H9 (cell line): ENCODE measurements around the gene MT1F. TPM values are rescaled to one million over a fixed set of nuclear protein-coding genes. Genes with fewer than 3 reads are reported as not detected.

ENCODE experiments used
- DNase-seq: peaks from one replicate; pipeline ENCODE4 v3.0.0-alpha.2; 2017
- H2AFZ ChIP-seq: one replicate; pipeline ENCODE4 v1.6.1; 2013; ENCODE audit warnings: mild to moderate bottlenecking, low read length, control low read depth, moderate library complexity
- H2AK5ac ChIP-seq: 2 replicates; pipeline ENCODE4 v1.6.1; 2013; ENCODE audit warnings: low read length, control low read depth, mixed read lengths; ENCODE audit not compliant: insufficient read length
- H2BK120ac ChIP-seq: one replicate; pipeline ENCODE4 v1.6.1; 2013; ENCODE audit warnings: low read depth, mild to moderate bottlenecking, low read length, control low read depth, inconsistent platforms; ENCODE audit not compliant: poor library complexity, severe bottlenecking
- H2BK12ac ChIP-seq: 2 replicates; pipeline ENCODE4 v1.6.1; 2013; ENCODE audit warnings: low read length, control low read depth, mixed read lengths, low read depth; ENCODE audit not compliant: insufficient read length
- H2BK15ac ChIP-seq: 2 replicates; pipeline ENCODE4 v1.6.1; 2013; ENCODE audit warnings: low read depth, low read length, control low read depth
- H2BK20ac ChIP-seq: one replicate; pipeline ENCODE4 v1.6.1; 2013; ENCODE audit warnings: low read depth, mild to moderate bottlenecking, low read length, control low read depth, inconsistent platforms; ENCODE audit not compliant: poor library complexity, severe bottlenecking
- H2BK5ac ChIP-seq: 2 replicates; pipeline ENCODE4 v1.6.1; 2013; ENCODE audit warnings: low read length, control low read depth, mixed read lengths; ENCODE audit not compliant: insufficient read length
- H3K14ac ChIP-seq: 2 replicates; pipeline ENCODE4 v1.6.1; 2013; ENCODE audit warnings: low read length, control low read depth; ENCODE audit not compliant: insufficient read depth
- H3K18ac ChIP-seq: 2 replicates; pipeline ENCODE4 v1.6.1; 2013; ENCODE audit warnings: low read depth, mild to moderate bottlenecking, mixed read lengths, low read length, control low read depth; ENCODE audit not compliant: insufficient read length
- H3K23ac ChIP-seq: 2 replicates; pipeline ENCODE4 v1.6.1; 2013; ENCODE audit warnings: low read length, control low read depth, mixed read lengths, low read depth; ENCODE audit not compliant: insufficient read length
- H3K23me2 ChIP-seq: 2 replicates; pipeline ENCODE4 v1.6.1; 2013; ENCODE audit warnings: low read depth, mild to moderate bottlenecking, mixed read lengths, low read length, control low read depth; ENCODE audit not compliant: insufficient read length, poor library complexity, severe bottlenecking
- H3K27ac ChIP-seq: 2 replicates; pipeline ENCODE4 v1.5.1; 2013; ENCODE audit warnings: low read length, control low read depth, mixed read lengths, low read depth; ENCODE audit not compliant: insufficient read length
- H3K27me3 ChIP-seq: 2 replicates; pipeline ENCODE4 v1.6.1; 2013; ENCODE audit warnings: low read length, control low read depth, inconsistent platforms; ENCODE audit not compliant: insufficient read depth
- H3K4ac ChIP-seq: 2 replicates; pipeline ENCODE4 v1.6.1; 2013; ENCODE audit warnings: low read depth, mild to moderate bottlenecking, control low read depth, inconsistent platforms, low read length, moderate library complexity
- H3K4me1 ChIP-seq: 2 replicates; pipeline ENCODE4 v1.6.1; 2013; ENCODE audit warnings: low read length, control low read depth, inconsistent platforms; ENCODE audit not compliant: insufficient read depth
- H3K4me2 ChIP-seq: 2 replicates; pipeline ENCODE4 v1.6.1; 2013; ENCODE audit warnings: low read length, control low read depth, mixed read lengths; ENCODE audit not compliant: insufficient read length, insufficient read depth
- H3K56ac ChIP-seq: 2 replicates; pipeline ENCODE4 v1.6.1; 2013; ENCODE audit warnings: low read depth, mild to moderate bottlenecking, mixed read lengths, low read length, control low read depth; ENCODE audit not compliant: insufficient read length
- H3K79me1 ChIP-seq: 2 replicates; pipeline ENCODE4 v1.6.1; 2013; ENCODE audit warnings: low read depth, mild to moderate bottlenecking, moderate library complexity, low read length, control low read depth, inconsistent platforms; ENCODE audit not compliant: insufficient read depth, poor library complexity, severe bottlenecking
- H3K79me2 ChIP-seq: 2 replicates; pipeline ENCODE4 v1.6.1; 2013; ENCODE audit warnings: low read length, control low read depth, inconsistent platforms; ENCODE audit not compliant: insufficient read depth
- H3K9ac ChIP-seq: 2 replicates; pipeline ENCODE4 v1.6.1; 2013; ENCODE audit warnings: low read length, control low read depth, mixed read lengths; ENCODE audit not compliant: insufficient read length; ENCODE audit errors: extremely low read depth
- H3K9me3 ChIP-seq: one replicate; pipeline ENCODE4 v1.6.1; 2013; ENCODE audit warnings: low read depth, low read length, inconsistent platforms; ENCODE audit not compliant: control insufficient read depth
- H3T11ph ChIP-seq: one replicate; pipeline ENCODE4 v1.6.1; 2013; ENCODE audit warnings: mild to moderate bottlenecking, low read length, control low read depth, inconsistent platforms
- H4K20me1 ChIP-seq: one replicate; pipeline ENCODE4 v1.6.1; 2013; ENCODE audit not compliant: control insufficient read depth, insufficient read length, insufficient read depth
- H4K5ac ChIP-seq: 2 replicates; pipeline ENCODE4 v1.6.1; 2013; ENCODE audit warnings: low read depth, mild to moderate bottlenecking, mixed read lengths, low read length, control low read depth; ENCODE audit not compliant: insufficient read length
- H4K8ac ChIP-seq: replicated peaks from 2 replicates; pipeline ENCODE4 v1.6.1; 2013; ENCODE audit warnings: low read length, control low read depth, mixed read lengths, low read depth; ENCODE audit not compliant: insufficient read length
- H4K91ac ChIP-seq: 2 replicates; pipeline ENCODE4 v1.6.1; 2013; ENCODE audit warnings: low read depth, mild to moderate bottlenecking, moderate library complexity, mixed read lengths, low read length, control low read depth; ENCODE audit not compliant: insufficient read length
- H3K27ac Mint-ChIP-seq, 3 experiments: 2 replicates in 2 of 3; 3 replicates in 1 of 3; pipeline ENCODE4 v1.8.0; 2020 to 2021; ENCODE audit warnings: mixed read lengths in 3 of 3, mild to moderate bottlenecking in 1 of 3, moderate library complexity in 1 of 3
- H3K27me3 Mint-ChIP-seq: 2 replicates; pipeline ENCODE4 v1.8.0; 2021; ENCODE audit warnings: low read depth, mild to moderate bottlenecking, moderate library complexity, mixed read lengths
- H3K36me3 Mint-ChIP-seq, 3 experiments: 2 replicates in 2 of 3; 3 replicates in 1 of 3; pipeline ENCODE4 v1.8.0; 2020 to 2021; ENCODE audit warnings: low read depth in 3 of 3, mixed read lengths in 3 of 3; ENCODE audit not compliant: insufficient read depth in 1 of 3
- H3K4me1 Mint-ChIP-seq, 2 experiments: 2 replicates each; pipeline ENCODE4 v1.8.0; 2020; ENCODE audit warnings: mixed read lengths in 2 of 2
- H3K4me3 Mint-ChIP-seq, 2 experiments: 2 replicates in 1 of 2; 3 replicates in 1 of 2; pipeline ENCODE4 v1.8.0; 2020 to 2021; ENCODE audit warnings: mild to moderate bottlenecking in 2 of 2, mixed read lengths in 2 of 2, moderate library complexity in 1 of 2
- H3K9me3 Mint-ChIP-seq, 2 experiments: 2 replicates in 1 of 2; 3 replicates in 1 of 2; pipeline ENCODE4 v1.8.0; 2020; ENCODE audit warnings: mild to moderate bottlenecking in 2 of 2, mixed read lengths in 2 of 2, moderate library complexity in 1 of 2
- CTCF ChIP-seq: fragments of 200-600 bp; sonication (generic); conservative IDR thresholded peaks from 3 replicates; pipeline ENCODE4 v1.8.0; 2021; ENCODE audit warnings: antibody characterized with exemption, mild to moderate bottlenecking
- WGBS: extraction: QIAGEN DNeasy Blood & Tissue Kit; methylation state at CpG from one replicate; pipeline ENCODE4 v1.1.7; 2013; ENCODE audit warnings: missing lambda C conversion rate, low lambda C conversion rate, mixed read lengths; ENCODE audit not compliant: insufficient read length; ENCODE audit errors: extremely low coverage; 5-methylcytosine and 5-hydroxymethylcytosine counted together
- total RNA-seq: library from RNA; stranded (reverse); gene quantifications from 2 replicates; pipeline ENCODE4 v1.2.1, GENCODE V29; 2021

Gene MT1F
- total RNA-seq, 1 experiment from 2014 or later = 26.1 TPM

- no peak within 1 kb of the TSS for H3T11ph ChIP-seq
- no peak within 1 kb of the TSS for H4K8ac ChIP-seq
- no peaks in the 10 kb centered on the region; a peak in 1 of 7 replicates for H3K36me3 Mint-ChIP-seq
- H4K91ac ChIP-seq = no peak within 1 kb of the TSS
- no peak within 1 kb of the TSS for H3K27ac ChIP-seq
- no peaks in the 10 kb centered on the region for H3K79me2 ChIP-seq
- no peaks in the 10 kb centered on the region for H3K4me1 ChIP-seq
- no peak within 1 kb of the TSS for H2BK15ac ChIP-seq
- H3K9me3 ChIP-seq = no peaks in the 10 kb centered on the region
- no peak within 1 kb of the TSS for H4K5ac ChIP-seq
- peaks cover 0 to 12% of the 10 kb centered on the region in 2 experiments; a peak in 2 of 5 replicates for H3K9me3 Mint-ChIP-seq
- no peak within 1 kb of the TSS for H3K56ac ChIP-seq
- no peak within 1 kb of the TSS for H2BK20ac ChIP-seq
- no peak within 1 kb of the TSS for H3K14ac ChIP-seq
- no peak within 1 kb of the TSS for H3K18ac ChIP-seq
- no peak within 1 kb of the TSS for H3K27ac Mint-ChIP-seq
- H2BK5ac ChIP-seq = no peak within 1 kb of the TSS
- H3K27me3 Mint-ChIP-seq = peaks cover 99% of the 10 kb centered on the region
- DNase-seq = no peak
- WGBS = no CpG with 5 or more reads among the region's 61 CpGs
- H3K23ac ChIP-seq = no peak within 1 kb of the TSS
- no peaks in the 10 kb centered on the region for H4K20me1 ChIP-seq
- no peak within 1 kb of the TSS for H3K9ac ChIP-seq
- H3K4me2 ChIP-seq = peak within 1 kb of the TSS; percentile 77
- H3K4me1 Mint-ChIP-seq = peaks cover 13 to 27% of the 10 kb centered on the region in 2 experiments
- no peak within 1 kb of the TSS for H2AFZ ChIP-seq
- no peak within 1 kb of the TSS for H2BK12ac ChIP-seq
- no peaks in the 10 kb centered on the region for H3K79me1 ChIP-seq
- H3K27me3 ChIP-seq = peaks cover 90% of the 10 kb centered on the region
- H2AK5ac ChIP-seq = no peak within 1 kb of the TSS
- no peak for TF ChIP-seq CTCF
- H3K23me2 ChIP-seq = peaks cover 7% of the 10 kb centered on the region
- H2BK120ac ChIP-seq = no peak within 1 kb of the TSS
- H3K4ac ChIP-seq = no peak within 1 kb of the TSS
- peak within 1 kb of the TSS; percentile 66 to 79 for H3K4me3 Mint-ChIP-seq
Measured at GRCh38 chr16:56632156-56632847, 25.5 kb upstream of the MT1F start, which contains the start of gene MT1M. Gene MT1M, plus strand, starts transcription at chr16:56632659. Its CDS starts 73 bp downstream, at chr16:56632732.
